GM12801 (cell line): ENCODE data around the gene GALNT18.

Experiments used
- CTCF ChIP-seq: IDR thresholded peaks from one replicate; pipeline ENCODE4 v1.5.1; 2011; ENCODE audit warnings: control low read depth; ENCODE audit not compliant: insufficient read length; ENCODE audit errors: extremely low read depth

The GALNT18 gene

GRCh38 chr11:11505190-11505589 lies 116.6 kb downstream of the GALNT18 start:
- no peak for TF ChIP-seq CTCF

DNA sequence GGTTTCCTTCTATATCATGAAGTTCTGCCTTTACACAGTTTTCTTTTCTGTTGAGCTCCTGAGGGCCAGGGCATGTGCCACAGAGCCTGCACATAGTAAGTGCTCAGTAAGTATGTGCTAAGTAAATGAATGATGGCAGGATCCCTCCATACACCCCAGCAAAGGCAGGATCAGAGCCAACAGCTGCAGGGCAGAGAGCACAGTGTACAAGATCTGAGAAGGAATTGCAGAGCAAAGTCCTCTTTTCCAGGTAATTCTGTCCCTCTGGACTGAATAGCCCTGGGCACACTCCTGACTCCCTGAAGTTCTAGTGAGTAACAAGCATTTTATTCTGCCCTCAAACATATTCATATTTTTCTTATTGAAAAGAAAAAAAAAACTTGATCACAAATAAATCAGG lies 117.7 kb downstream of the GALNT18 start:
- TF ChIP-seq CTCF: no peak

DNA sequence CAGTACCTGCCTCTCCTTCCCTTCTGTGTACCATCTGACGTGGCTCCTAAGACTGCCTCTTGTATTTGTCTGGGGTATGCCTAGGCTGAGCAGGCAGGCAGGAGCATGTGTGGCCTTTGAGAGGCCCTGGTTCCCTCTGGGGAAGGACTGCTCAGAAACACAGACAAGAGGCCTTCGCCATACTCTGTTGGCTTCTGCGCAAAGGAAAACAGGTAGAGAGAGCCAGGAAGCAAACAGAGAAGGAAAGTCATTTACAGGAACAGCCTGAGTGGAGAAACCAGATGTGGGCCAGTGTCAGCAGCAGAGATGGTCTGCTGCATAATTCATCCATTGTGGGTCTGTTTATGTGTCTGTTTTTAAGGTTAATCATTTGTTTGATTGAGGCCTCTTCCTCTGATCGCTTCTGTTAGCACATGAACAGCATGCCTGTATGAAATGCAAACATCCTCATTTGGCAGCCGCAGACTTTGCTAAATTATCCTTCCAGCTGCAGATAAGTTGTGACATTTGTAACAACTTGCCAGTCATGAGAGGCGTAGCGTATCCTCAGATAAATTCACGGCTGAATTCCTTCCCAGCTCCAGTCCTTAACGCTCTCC lies 119.4 kb downstream of the GALNT18 start:
- no peak for TF ChIP-seq CTCF

DNA sequence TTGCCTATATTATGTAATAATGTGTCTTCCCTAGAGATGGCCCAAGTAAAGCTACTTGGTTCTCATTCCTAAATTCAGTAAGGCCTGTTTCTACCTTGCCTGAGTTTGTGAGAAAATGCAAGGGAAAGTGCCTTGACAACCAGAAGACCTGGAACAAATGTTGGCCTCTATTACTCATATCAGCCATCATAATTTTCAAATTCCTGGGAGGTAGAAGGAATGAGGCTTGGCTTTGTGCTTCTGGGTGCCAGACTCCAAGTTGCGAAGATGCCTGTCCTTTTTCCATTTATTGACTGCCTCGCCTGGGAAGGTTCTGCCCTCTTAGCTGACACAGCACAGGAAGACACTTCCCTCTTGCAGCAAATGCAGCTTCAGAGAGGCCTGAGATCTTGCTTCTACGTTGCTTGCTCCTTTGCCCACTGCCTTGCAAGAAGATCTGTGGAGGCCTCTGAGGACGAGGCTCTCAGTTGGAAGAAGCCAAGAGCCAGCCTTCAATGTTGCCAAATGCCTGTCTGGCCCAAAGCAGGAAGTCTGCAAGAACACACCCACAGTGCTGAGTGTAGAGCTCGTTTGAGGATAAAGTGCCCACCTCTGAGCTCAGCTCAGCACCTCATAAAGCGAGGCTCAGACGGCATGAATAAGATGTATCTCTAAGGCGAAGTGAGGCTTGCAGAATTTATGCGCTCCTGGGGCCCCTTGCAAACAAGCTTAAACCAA lies 120.1 kb downstream of the GALNT18 start:
- TF ChIP-seq CTCF: no peak

GRCh38 chr11:11500744-11501487 lies 120.9 kb downstream of the GALNT18 start:
- no peak for TF ChIP-seq CTCF

DNA sequence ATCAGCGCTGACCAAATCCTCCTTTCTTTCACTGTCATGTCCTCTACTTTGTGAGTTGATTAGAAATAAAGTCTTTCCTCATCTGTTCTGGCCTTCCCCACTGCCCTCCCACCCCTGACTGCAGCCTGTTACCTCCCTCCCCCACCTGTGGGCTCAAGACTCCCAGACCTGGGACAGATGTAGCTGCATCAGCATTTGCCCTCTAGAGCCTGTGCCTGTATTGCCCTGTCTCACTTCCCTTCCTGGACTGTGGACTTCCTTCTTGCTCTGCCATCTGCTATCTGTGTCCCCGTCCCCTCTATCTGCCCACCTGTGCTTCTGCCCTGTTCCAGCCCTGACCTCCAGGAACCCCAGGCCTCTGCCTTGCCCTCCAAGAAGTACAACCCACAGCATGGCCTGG lies 122.5 kb downstream of the GALNT18 start:
- no peak for TF ChIP-seq CTCF

DNA sequence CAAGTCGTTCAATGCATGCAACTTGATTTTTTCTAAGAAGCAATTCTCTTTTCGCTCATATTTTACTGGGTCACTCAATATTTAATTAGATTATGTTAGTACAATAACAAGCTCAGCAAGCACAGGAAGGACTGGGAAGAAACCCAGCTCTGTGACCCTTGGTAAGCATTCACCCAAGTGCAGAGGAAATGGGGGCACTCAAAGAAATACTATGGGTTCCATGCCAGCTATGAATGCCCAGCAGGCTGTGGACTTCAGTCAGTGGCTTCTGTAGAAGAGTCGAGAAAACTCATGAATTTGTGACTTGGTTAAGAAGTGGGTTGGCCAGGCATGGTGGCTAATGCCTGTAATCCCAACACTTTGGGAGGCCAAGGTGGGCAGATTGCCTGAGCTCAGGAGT lies 123.6 kb downstream of the GALNT18 start:
- TF ChIP-seq CTCF: no peak
